ENCODE data around the gene PLCXD1.
A peak's percentile ranks its signal among the peaks of the same experiment; 100 is the strongest.
"Not testable (repeated sequence)": the region's sequence is repeated elsewhere in the genome, so short reads cannot be mapped to it uniquely, and the experiment has no call there.

PLCXD1 gene, protein sequence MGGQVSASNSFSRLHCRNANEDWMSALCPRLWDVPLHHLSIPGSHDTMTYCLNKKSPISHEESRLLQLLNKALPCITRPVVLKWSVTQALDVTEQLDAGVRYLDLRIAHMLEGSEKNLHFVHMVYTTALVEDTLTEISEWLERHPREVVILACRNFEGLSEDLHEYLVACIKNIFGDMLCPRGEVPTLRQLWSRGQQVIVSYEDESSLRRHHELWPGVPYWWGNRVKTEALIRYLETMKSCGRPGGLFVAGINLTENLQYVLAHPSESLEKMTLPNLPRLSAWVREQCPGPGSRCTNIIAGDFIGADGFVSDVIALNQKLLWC

DNA sequence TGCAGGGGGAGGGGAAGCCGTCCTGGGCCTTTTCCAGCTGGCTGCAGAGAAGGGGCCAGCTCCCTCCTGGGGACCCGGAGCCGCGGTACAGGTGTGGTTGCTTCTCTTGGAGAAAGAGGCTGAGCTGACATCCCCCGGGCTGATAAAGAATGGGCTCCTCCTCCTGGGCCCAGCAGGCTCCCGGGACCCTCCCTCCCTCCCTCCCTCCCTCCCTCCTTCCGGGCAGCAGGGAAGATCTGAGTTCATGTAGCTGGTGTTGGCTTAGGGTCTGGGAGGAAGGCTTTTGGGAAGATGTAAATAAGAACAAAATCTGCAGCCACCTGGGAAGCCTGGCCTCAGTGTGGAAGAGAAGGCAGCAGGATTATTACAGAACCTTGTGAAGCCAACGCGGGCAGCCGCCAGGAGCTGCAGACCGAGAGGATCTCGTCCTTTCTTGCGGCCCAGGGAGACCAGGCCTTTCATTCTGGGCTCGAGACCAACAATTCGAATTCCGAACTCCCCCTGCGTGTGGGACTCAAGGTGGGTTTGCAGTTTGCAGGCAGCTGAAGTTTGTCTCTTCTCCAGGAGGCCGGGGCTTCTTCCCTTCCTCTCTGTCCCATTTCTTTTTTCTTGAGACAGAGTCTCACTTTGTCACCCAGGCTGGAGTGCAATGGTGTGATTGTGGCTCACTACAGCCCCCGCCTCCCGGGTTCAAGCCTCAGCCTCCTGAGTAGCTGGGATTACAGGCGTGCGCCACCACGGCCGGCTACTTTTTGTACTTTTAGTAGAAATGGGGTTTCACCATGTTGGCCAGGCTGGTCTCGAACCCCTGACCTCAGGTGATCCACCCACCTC lies at the start of gene PLCXD1:
Gene PLCXD1, plus strand, starts transcription at position 216 of the 834 bp plus-strand sequence. CDS start 2,807 bp downstream, outside the sequence.
- no peak for ATAC-seq

DNA sequence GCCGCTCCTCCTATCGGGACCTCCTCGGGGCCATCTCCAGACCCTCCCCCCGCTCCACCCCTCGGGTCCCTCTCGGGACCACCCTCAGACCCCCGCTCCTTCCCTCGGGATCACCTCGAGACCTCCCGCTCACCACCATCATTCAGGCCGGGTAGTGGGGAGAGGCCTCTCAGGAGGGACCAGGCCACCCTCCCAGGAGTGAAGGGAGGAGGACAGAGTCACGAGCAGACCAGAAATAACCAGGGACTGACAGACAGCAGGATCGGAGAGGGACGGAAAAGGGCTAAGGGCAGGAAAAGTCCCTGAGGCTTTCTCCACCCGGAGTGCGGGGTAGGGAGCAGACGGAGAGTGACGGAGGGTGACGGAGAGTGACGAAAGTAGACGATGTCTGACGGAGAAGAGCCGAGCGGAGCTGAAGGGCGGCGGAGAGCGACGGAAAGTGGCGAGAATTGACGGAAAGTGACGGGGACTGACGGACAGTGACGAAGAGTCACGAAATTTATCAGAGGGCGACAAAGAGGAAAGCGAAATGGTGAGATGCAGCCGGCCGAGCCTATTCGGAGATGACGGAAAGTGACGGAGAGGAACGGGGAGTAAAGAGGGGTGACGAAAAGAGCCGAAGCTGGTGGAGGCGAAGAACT lies 49.4 kb upstream of the PLCXD1 start:
- peak; percentile 94 to 96 for ATAC-seq

GRCh38 chrX:232278-232655 lies 48.9 kb upstream of the PLCXD1 start:
- peak; percentile 41 to 50 for ATAC-seq

GRCh38 chrX:236201-236600 lies 45.0 kb upstream of the PLCXD1 start:
- ATAC-seq, result not testable (repeated sequence)

GRCh38 chrX:250965-251364 lies 30.2 kb upstream of the PLCXD1 start:
- no peak for ATAC-seq

DNA sequence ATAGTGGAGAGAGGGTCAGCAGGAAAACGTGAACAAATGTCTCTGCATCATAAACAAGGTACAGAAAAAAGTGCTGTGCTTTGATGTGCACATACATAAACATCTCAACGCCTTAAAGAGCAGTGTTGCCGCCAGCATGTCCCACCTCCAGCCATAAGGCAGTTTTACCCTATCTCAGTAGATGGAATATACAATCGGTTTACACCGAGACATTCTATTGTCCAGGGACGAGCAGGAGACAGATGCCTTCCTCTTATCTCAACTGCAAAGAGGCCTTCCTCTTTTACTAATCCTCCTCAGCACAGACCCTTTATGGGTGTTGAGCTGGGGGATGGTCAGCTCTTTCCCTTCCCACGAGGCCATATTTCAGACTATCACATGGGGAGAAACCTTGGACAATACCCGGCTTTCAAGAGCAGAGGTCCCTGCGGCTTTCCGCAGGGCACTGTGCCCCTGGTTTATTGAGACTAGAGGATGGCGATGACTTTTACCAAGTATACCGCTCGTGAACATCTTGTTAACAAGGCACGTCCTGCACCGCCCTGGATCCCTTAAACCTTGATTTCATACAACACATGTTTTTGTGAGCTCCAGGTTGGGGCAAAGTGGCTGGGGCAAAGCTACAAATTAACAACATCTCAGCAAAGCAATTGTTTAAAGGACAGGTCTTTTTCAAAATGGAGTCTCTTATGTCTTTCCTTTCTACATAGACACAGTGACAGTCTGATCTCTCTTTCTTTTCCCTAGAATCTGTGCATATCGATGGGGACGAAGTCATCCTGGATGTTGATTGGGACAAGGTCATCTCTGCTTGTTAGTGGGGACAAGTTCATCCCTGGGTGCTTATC lies 29.6 kb upstream of the PLCXD1 start:
- not testable (repeated sequence) for ATAC-seq

DNA sequence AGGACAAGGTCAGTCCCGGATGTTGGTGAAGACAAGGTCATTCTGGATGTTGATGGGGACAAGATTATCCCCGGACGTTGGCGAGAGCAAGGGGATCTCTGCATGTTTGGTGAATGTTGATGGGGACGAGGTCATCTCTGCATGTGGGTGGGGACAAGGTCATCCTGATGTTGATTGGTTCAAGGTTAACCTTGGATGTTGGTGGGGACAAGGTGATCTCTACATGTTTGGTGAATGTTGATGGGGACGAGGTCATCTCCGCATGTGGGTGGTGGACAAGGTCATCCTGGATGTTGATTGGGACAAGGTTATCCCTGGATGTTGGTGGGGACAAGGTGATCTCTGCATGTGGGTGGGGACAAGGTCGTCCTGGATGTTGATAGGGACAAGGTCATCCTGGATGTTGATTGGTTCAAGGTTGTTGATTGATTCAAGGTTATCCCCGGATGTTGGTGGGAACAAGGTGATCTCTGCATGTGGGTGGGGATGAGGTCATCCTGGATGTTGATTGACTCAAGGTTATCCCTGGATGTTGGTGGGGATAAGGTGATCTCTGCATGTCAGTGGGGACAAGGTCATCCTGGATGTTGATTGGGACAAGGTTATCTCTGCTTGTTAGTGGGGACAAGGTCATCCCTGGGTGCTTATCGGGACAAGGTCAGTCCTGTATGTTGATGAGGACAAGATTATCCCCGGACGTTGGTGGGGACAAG lies 28.8 kb upstream of the PLCXD1 start:
- ATAC-seq, result no peak

- ATAC-seq, result no peak
Observed at GRCh38 chrX:252957-253291, 28.3 kb upstream of the PLCXD1 start.

- ATAC-seq, result no peak
Observed at GRCh38 chrX:253451-254297, 27.5 kb upstream of the PLCXD1 start.

DNA sequence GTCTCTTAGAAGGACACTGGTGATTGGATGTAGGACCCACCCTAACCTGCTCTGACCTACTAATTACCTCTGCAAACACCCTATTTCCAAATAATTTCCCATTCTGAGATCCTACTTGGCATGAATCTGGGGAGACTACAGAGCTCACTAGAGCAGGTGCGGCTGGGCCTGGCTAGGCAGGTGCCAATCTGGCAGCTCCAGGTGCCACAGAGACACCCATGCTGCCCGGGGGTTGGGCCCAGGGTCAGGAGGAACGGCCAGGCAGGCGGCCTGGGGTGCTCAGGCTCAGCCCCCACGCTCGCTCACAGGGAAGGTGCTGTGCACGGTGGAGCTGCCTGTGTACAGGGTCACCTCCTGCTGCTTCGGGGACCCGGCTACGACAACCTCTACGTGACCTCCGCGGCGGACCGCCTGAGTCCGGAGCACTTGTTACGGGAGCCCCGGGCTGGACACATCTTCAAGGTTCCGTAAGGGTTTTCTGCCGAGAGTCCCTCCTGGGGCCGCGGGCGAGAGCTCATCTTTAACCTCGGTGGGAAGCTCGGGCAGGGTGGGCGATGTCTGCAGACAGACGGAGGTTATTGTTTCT lies 26.5 kb upstream of the PLCXD1 start:
- ATAC-seq, result no peak

GRCh38 chrX:255923-256331 lies 25.3 kb upstream of the PLCXD1 start:
- no peak for ATAC-seq

DNA sequence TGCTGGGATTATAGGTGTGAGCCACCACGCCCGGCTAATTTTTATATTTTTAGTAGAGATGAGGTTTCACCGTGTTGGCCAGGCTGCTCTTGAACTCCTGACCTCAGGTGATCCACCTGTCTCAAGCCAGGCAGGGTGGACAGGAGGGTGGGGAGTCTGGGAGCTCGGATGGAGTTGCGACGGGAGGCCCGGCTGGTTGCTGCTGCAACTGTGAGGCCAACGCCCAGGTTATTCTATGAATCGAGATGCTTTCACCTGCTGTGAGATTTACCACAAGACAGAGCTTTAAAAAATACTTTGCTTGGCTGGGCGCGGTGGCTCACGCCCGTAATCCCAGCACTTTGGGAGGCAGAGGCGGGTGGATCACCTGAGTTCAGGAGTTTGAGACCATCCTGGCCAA lies 24.1 kb upstream of the PLCXD1 start:
- ATAC-seq, result not testable (repeated sequence)

GRCh38 chrX:257681-258289 lies 23.4 kb upstream of the PLCXD1 start:
- ATAC-seq, result no peak

DNA sequence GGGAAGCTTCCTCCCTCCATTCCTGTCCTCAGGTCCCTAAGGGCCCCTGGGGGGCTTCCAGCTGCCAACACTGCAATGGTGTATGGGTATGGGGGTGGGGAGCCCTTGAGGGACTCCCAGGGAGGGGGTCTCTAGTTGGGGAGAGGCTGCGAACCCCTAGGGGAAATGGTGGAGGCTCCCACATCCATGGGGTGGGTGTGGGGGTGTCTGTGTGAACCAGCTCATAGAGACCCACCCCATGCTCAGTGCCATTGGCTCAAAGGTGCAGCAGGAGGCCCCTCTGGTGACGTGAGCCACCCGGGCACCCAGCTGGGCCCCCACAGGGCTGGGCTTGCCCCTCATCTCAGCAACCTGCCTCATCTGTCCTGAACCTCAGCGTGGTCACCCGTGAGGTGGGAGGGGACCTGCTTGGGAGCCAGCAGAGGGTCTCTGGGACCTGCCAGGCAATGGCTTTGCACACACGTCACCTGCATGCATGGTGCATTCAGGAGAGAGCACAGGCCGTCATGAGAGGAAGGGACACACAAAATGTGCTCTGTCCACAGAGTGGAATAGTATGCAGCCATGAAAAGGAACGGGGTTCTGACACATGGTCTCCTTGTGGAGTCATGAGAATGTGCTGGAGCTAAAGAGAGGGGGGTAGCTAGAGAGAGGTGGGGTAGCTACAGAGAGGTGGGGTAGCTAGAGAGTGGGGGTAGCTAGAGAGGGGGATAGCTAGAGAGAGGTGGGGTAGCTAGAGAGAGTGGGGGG lies 22.7 kb upstream of the PLCXD1 start:
- no peak for ATAC-seq

DNA sequence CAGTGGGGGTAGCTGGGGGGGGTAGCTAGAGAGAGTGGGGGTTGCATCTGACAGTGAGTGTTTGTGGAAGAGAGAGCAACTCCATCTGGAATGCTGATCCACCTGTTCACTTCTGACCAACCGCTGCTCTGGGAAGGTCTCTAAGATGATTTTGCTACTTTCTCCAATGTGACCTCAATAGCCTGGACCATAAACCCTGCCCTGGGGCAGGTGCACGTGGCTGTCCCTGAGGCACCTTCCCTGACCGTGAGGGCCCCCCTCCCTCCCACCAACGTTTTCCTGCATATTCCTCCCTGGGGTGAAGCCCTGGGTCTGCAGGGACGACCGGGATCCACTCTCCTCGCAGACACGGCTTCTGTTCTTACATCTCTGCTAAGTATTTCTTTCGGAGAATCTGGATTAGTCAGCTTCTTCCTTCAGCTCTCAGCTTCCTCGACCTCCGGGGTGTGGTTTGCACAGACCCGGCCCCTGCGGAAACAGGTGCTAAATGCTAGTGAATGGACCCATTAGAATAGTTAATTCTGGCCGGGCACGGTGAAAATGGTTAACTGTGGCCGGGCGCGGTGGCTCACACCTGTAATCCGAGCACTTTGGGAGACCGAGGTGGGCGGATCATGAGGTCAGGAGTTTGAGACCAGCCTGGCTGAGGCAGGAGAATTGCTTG lies 21.4 kb upstream of the PLCXD1 start:
- peak; percentile 41 to 49 for ATAC-seq

DNA sequence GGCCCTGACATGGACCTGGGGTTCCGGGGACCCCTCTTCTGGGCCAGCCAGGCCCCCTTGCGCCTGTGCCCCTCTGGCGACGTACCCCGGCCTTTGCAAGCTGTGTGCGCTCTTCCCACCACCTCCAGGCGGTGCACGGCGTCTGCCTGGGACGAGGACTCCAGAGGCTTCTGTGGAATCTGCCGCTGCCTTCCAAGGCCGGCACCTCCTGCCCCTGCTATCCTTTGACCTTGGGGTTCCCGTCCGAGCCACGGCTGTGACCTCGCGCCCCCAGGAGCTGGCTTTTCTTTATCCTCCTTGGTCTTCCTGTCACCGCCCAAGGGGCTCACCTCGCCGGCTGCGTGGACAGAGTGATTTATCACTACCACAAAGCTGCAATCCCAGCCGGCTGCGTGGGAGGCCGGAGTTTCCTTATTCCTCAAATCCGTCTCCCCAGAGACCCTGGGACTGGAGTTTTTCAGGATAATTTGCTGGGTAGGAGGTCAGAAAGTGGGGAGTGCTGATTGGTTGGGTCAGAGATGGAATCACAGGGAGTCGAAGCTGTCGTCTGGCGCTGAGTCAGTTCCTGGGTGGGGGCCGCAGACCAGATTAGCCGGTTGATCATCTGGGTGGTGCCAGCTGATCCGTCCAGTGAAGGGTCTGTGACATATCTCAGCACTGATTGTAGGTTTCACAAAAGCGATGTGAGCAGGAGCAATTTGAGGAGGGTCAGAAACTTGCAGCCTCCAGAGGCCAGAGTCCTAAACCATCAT lies 19.8 kb upstream of the PLCXD1 start:
- ATAC-seq, result no peak

DNA sequence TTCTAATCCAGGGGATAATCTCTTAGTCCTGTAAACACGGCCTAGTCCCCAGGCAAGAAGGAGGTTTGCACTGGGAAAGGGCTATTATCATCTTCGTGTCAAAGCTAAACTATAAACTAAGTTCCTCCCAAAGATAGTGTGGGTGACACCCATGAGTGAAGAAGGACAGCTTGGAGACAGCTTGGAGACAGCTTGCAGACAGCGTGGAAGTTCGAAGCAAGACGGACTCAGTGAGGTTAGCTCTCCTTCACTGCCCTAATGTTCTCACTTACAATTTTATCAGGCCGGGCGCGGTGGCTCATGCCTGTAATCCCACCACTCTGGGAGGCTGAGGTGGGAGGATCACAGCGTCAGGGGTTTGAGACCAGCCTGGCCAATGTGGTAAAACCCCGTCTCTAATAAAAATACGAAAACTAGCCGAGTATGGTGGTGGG lies 19.2 kb upstream of the PLCXD1 start:
- ATAC-seq, result no peak

DNA sequence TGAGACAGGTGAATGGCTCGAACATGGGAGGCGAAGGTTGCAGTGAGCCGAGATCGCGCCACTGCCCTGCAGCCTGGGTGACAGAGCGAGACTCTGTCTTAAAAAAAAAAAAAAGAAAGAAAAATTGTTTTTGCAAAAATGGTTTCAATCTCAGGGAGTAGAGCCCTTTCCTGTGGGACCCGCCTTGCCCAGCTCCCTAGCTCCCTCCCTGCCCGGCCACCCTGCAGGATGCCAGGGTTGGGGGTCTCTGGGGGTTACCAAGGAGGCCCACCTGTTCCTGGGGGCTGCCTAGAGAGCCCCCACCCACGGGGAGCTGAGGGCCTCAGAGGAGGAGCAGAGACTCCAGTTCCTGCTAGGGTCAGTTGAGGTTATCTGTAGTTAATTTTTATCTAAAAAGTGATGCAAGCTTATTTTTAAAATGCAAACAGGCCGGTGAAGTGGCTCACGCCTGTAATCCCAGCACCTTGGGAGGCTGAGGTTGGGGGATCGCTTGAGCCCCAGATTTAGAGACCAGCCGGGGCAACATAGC lies 18.7 kb upstream of the PLCXD1 start:
- no peak for ATAC-seq

All from activated CD4-positive, CD25-positive, alpha-beta regulatory T cell treated with anti-CD3 and anti-CD28 coated beads, Interleukin-2, amount 50 U/mL, for 24 hours (primary cell).